ENCODE data around the gene LIPG.

LIPG gene

GRCh38 chr18:49645196-49645595 lies 83.3 kb downstream of the LIPG start:
- DNase-seq: no peak

- no peak for DNase-seq
These were observed 84.0 kb downstream of the LIPG start for GRCh38 chr18:49645841-49646351.

GRCh38 chr18:49646873-49647272 lies 85.0 kb downstream of the LIPG start:
- DNase-seq: no peak

- no peak for DNase-seq
These were observed 85.8 kb downstream of the LIPG start for GRCh38 chr18:49647496-49648168.

- DNase-seq: no peak
These were observed 86.5 kb downstream of the LIPG start for GRCh38 chr18:49648326-49648725.
